HCT116 (cell line): ENCODE measurements around the gene SNCAIP. TPM values are rescaled to one million over a fixed set of nuclear protein-coding genes. Genes with fewer than 3 reads are reported as not detected.

Source experiments
- ATAC-seq: fragments of 200-7000 bp; cut with Tn5 transposase; 2 replicates; pipeline ENCODE4 v1.9.1; 2020; ENCODE audit warnings: mild to moderate bottlenecking, moderate library complexity
- BruUV-seq: library from RNA; stranded (reverse); fragments of 400-500 nt; replicated peaks from 2 replicates; lab custom pipeline; 2021; lab: Mats Ljungman, UMichigan
- CTCF ChIA-PET: fragments of 300-600 bp; sonication (Branson Sonifier 250); formaldehyde crosslinking; loops from one replicate; lab custom pipeline; 2021; ENCODE audit warnings: antibody characterized with exemption; lab: Charles Lee
- POLR2A ChIA-PET: fragments of 300-600, 350-600 bp; sonication (Branson Sonifier 250); formaldehyde crosslinking; loops from one replicate; lab custom pipeline; 2021; ENCODE audit warnings: antibody characterized with exemption; lab: Charles Lee
- RAD21 ChIA-PET, 2 experiments: fragments of 300-600 bp; sonication (Branson Sonifier 250); formaldehyde crosslinking; loops; one replicate each; lab custom pipeline; 2023; ENCODE audit warnings: low total read pairs in 2 of 2; ENCODE audit not compliant: uncharacterized antibody in 2 of 2, unreplicated experiment in 2 of 2, low non-redundant PET in 1 of 2; lab: Charles Lee
- DNase-seq: peaks from one replicate; pipeline ENCODE4 v3.0.0-alpha.2; 2010; ENCODE audit warnings: low read depth, low spot score
- H2AFZ ChIP-seq: fragments of 200-600 bp; shearing (Covaris generic), sonication (generic); 2 replicates; pipeline ENCODE4 v1.6.1; 2017; ENCODE audit warnings: low read depth, mixed run types, mixed read lengths, antibody characterized with exemption, low read length; ENCODE audit not compliant: poor library complexity, severe bottlenecking
- H3K27ac ChIP-seq: 2 replicates; pipeline ENCODE4 v1.5.1; 2012; ENCODE audit warnings: low read depth, low read length
- H3K27me3 ChIP-seq: fragments of 200-600 bp; sonication (generic); 2 replicates; pipeline ENCODE4 v1.6.1; 2016; ENCODE audit warnings: mixed run types, low read length, mixed read lengths; ENCODE audit not compliant: insufficient read depth
- H3K36me3 ChIP-seq, 2 experiments: fragments of 200-500 bp in 1 of 2; fragments of 200-600 bp in 1 of 2; sonication (Bioruptor generic) in 1 of 2; sonication (generic) in 1 of 2; 2 replicates each; pipeline versions ENCODE4 v1.5.1 to v1.6.1; 2014 to 2016; ENCODE audit warnings: low read length in 2 of 2, inconsistent platforms in 1 of 2, mixed read lengths in 1 of 2, mixed run types in 1 of 2; ENCODE audit not compliant: insufficient read depth in 2 of 2, control insufficient read depth in 1 of 2
- H3K4me1 ChIP-seq, 2 experiments: fragments of 200-600 bp in 1 of 2; sonication (generic) in 1 of 2; 2 replicates each; pipeline versions ENCODE4 v1.5.1 to v1.6.1; 2012 to 2017; ENCODE audit warnings: low read length in 2 of 2, inconsistent platforms in 1 of 2, mild to moderate bottlenecking in 1 of 2, mixed read lengths in 1 of 2, mixed run types in 1 of 2, moderate library complexity in 1 of 2; ENCODE audit not compliant: insufficient read depth in 2 of 2, control insufficient read depth in 1 of 2
- H3K4me2 ChIP-seq: fragments of 200-600 bp; sonication (generic); 2 replicates; pipeline ENCODE4 v1.6.1; 2017; ENCODE audit warnings: mixed run types, low read length, mixed read lengths
- H3K4me3 ChIP-seq, 2 experiments: fragments of 200-600 bp in 1 of 2; sonication (generic) in 1 of 2; replicated peaks in 1 of 2; 2 replicates each; pipeline ENCODE4 v1.5.1; 2011 to 2016; ENCODE audit warnings: low read length in 2 of 2, control low read depth in 1 of 2, low read depth in 1 of 2, mild to moderate bottlenecking in 1 of 2, mixed read lengths in 1 of 2, mixed run types in 1 of 2
- H3K79me2 ChIP-seq: fragments of 200-600 bp; sonication (generic); 2 replicates; pipeline ENCODE4 v1.6.1; 2017; ENCODE audit warnings: mild to moderate bottlenecking, mixed run types, low read length, moderate library complexity, mixed read lengths; ENCODE audit not compliant: insufficient read depth
- H3K9ac ChIP-seq: fragments of 200-600 bp; sonication (generic); 2 replicates; pipeline ENCODE4 v1.6.1; 2016; ENCODE audit warnings: low read length, mixed read lengths
- H3K9me2 ChIP-seq: fragments of 200-600 bp; sonication (generic), shearing (Covaris generic); 2 replicates; pipeline ENCODE4 v1.6.1; 2017; ENCODE audit warnings: mixed run types, mild to moderate bottlenecking, moderate library complexity; ENCODE audit not compliant: insufficient read depth
- H3K9me3 ChIP-seq, 2 experiments: fragments of 200-500 bp in 1 of 2; fragments of 200-600 bp in 1 of 2; sonication (Bioruptor generic) in 1 of 2; sonication (generic) in 1 of 2; 2 replicates each; pipeline ENCODE4 v1.6.1; 2014 to 2017; ENCODE audit warnings: low read length in 2 of 2, mixed read lengths in 2 of 2, inconsistent platforms in 1 of 2, low read depth in 1 of 2, mild to moderate bottlenecking in 1 of 2, mixed run types in 1 of 2, moderate library complexity in 1 of 2; ENCODE audit not compliant: control insufficient read depth in 1 of 2, insufficient read depth in 1 of 2
- H4K20me1 ChIP-seq: fragments of 200-600 bp; sonication (generic), shearing (Covaris generic); 2 replicates; pipeline ENCODE4 v1.6.1; 2017; ENCODE audit warnings: mixed run types, mild to moderate bottlenecking, moderate library complexity; ENCODE audit not compliant: insufficient read depth
- CBX3 ChIP-seq: IDR thresholded peaks from 2 replicates; pipeline ENCODE4 v1.6.1; 2012; ENCODE audit warnings: low read depth
- CEBPB ChIP-seq: IDR thresholded peaks from 2 replicates; pipeline ENCODE4 v1.6.1; 2012; ENCODE audit warnings: low read depth
- EGR1 ChIP-seq: IDR thresholded peaks from 2 replicates; pipeline ENCODE4 v1.6.1; 2012; ENCODE audit warnings: low read depth
- ELF1 ChIP-seq: IDR thresholded peaks from 2 replicates; pipeline ENCODE4 v1.6.1; 2012; ENCODE audit warnings: low read depth, borderline replicate concordance
- EZH2 ChIP-seq: fragments of 200-600 bp; sonication (generic); IDR thresholded peaks from 2 replicates; pipeline ENCODE4 v1.6.1; 2017; ENCODE audit warnings: antibody characterized with exemption, mixed run types
- EZH2phosphoT487 ChIP-seq: fragments of 200-600 bp; IDR thresholded peaks from 2 replicates; pipeline ENCODE4 v1.6.1; 2018; ENCODE audit warnings: antibody characterized with exemption, borderline replicate concordance
- JUND ChIP-seq: IDR thresholded peaks from 2 replicates; pipeline ENCODE4 v1.6.1; 2012
- RAD21 ChIP-seq: IDR thresholded peaks from 2 replicates; pipeline ENCODE4 v1.6.1; 2012; ENCODE audit warnings: low read depth, mild to moderate bottlenecking
- SIN3A ChIP-seq: IDR thresholded peaks from 2 replicates; pipeline ENCODE4 v1.6.1; 2012; ENCODE audit warnings: low read depth
- SP1 ChIP-seq: IDR thresholded peaks from 2 replicates; pipeline ENCODE4 v1.6.1; 2012; ENCODE audit warnings: low read depth
- SRF ChIP-seq: IDR thresholded peaks from 2 replicates; pipeline ENCODE4 v1.6.1; 2012; ENCODE audit warnings: low read depth
- TCF7L2 ChIP-seq: IDR thresholded peaks from 2 replicates; pipeline ENCODE4 v1.7.0; 2011; ENCODE audit warnings: borderline replicate concordance, inconsistent platforms; ENCODE audit not compliant: insufficient read depth, insufficient read length; ENCODE audit errors: extremely low read depth
- YY1 ChIP-seq: IDR thresholded peaks from 2 replicates; pipeline ENCODE4 v1.6.1; 2011; ENCODE audit warnings: low read length, low read depth, moderate library complexity, mild to moderate bottlenecking; ENCODE audit not compliant: insufficient replicate concordance; ENCODE audit errors: extremely low read depth
- ZNF274 ChIP-seq: fragments of 200-500 bp; sonication (Bioruptor generic); IDR thresholded peaks from 2 replicates; pipeline ENCODE4 v1.6.1; 2014; ENCODE audit warnings: mild to moderate bottlenecking, low read depth, low read length, inconsistent platforms
- intact Hi-C: fragments of 100-400 bp; cut with micrococcal nuclease; formaldehyde crosslinking; loops from 2 replicates; pipeline ENCODE4 v1.10.0; 2022
- total RNA-seq: library from RNA; stranded (reverse); gene quantifications from one replicate; pipeline ENCODE4 v1.2.1, GENCODE V29; 2021; ENCODE audit not compliant: unreplicated experiment
- TF ChIP-seq, protein P1 (sequence below), 3 experiments: fragments of 200-600 bp in 1 of 3; sonication (generic) in 1 of 3; IDR thresholded peaks in 2 of 3; conservative IDR thresholded peaks in 1 of 3; 2 replicates each; pipeline ENCODE4 v1.5.1; 2012 to 2017; ENCODE audit warnings: low read depth in 2 of 3, low read length in 2 of 3, antibody characterized with exemption in 1 of 3, borderline replicate concordance in 1 of 3, control low read depth in 1 of 3, mild to moderate bottlenecking in 1 of 3, mixed read lengths in 1 of 3, mixed run types in 1 of 3, moderate library complexity in 1 of 3; ENCODE audit not compliant: insufficient read depth in 1 of 3
- TF ChIP-seq, protein P2 (sequence below): IDR thresholded peaks from 2 replicates; pipeline ENCODE4 v1.6.1; 2012
- TF ChIP-seq, protein P3 (sequence below): IDR thresholded peaks from 2 replicates; pipeline ENCODE4 v1.6.1; 2012
- TF ChIP-seq, protein P4 (sequence below): IDR thresholded peaks from 2 replicates; pipeline ENCODE4 v1.6.1; 2011; ENCODE audit warnings: mild to moderate bottlenecking, low read length, moderate library complexity; ENCODE audit not compliant: insufficient replicate concordance; ENCODE audit errors: extremely low read depth

SNCAIP gene
- total RNA-seq, 1 experiment from 2014 or later: not detected

DNA sequence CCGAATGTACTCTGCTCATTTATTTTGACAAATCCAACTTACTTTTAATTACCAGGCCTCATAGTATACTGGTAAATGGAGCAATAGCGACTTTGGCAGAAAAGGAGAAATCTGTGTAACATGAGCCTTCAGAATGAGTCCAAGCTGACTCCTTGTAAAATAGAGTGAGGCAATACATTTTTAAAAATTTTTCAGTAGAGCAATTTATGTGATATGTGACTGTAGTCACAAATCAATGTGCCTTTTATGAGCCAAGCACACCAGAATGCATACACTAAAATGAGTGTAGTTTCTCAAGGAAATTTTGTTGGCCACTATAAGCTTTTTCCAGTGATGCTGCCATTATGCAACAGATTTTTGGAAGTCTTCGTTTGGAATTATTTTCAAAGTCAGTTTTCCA, 73.8 kb downstream of the SNCAIP start:
- ChIA-PET POLR2A (no interaction called here), CTCF (no interaction called here)

More for the DNA sequence above, 73.8 kb downstream of the SNCAIP start:
- intact Hi-C loops: no loop called here
- no peaks in the 10 kb centered on the region for H4K20me1 ChIP-seq
- H3K9me3 ChIP-seq: no peaks in the 10 kb centered on the region
- H3K9me2 ChIP-seq: no peaks in the 10 kb centered on the region
- no peaks in the 10 kb centered on the region for H3K27me3 ChIP-seq
- no peak for DNase-seq
- BruUV-seq: no TSS peak
- H2AFZ ChIP-seq: no peak overlapping the region
- H3K4me2 ChIP-seq: no peak overlapping the region
- ATAC-seq: no peak
- no peak overlapping the region for H3K9ac ChIP-seq
- RAD21 ChIA-PET: no interaction called here
- H3K36me3 ChIP-seq: no peaks in the 10 kb centered on the region
- H3K79me2 ChIP-seq: no peaks in the 10 kb centered on the region
- no peak overlapping the region for H3K27ac ChIP-seq
- no peaks in the 10 kb centered on the region for H3K4me1 ChIP-seq
- TF ChIP-seq CEBPB: no peak
- TF ChIP-seq EZH2: no peak
- no peak for TF ChIP-seq SRF
- no peak for TF ChIP-seq RAD21
- no peak for TF ChIP-seq SIN3A
- TF ChIP-seq, protein P1, sequence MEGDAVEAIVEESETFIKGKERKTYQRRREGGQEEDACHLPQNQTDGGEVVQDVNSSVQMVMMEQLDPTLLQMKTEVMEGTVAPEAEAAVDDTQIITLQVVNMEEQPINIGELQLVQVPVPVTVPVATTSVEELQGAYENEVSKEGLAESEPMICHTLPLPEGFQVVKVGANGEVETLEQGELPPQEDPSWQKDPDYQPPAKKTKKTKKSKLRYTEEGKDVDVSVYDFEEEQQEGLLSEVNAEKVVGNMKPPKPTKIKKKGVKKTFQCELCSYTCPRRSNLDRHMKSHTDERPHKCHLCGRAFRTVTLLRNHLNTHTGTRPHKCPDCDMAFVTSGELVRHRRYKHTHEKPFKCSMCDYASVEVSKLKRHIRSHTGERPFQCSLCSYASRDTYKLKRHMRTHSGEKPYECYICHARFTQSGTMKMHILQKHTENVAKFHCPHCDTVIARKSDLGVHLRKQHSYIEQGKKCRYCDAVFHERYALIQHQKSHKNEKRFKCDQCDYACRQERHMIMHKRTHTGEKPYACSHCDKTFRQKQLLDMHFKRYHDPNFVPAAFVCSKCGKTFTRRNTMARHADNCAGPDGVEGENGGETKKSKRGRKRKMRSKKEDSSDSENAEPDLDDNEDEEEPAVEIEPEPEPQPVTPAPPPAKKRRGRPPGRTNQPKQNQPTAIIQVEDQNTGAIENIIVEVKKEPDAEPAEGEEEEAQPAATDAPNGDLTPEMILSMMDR (IDR thresholded peaks at IDR 0.05 in 2 of 3, conservative IDR thresholded peaks at IDR 0.05 in 1 of 3; ENCODE audit: borderline replicate concordance in 1 of 3, insufficient read depth in 1 of 3, low read depth in 2 of 3, low read length in 2 of 3): no peak
- no peak for TF ChIP-seq SP1
- TF ChIP-seq ZNF274: no peak
- no peak for TF ChIP-seq TCF7L2
- TF ChIP-seq ELF1: no peak
- no peak for TF ChIP-seq YY1
- no peak for TF ChIP-seq CBX3
- TF ChIP-seq, protein P2, sequence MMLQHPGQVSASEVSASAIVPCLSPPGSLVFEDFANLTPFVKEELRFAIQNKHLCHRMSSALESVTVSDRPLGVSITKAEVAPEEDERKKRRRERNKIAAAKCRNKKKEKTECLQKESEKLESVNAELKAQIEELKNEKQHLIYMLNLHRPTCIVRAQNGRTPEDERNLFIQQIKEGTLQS: no peak
- TF ChIP-seq, protein P3, sequence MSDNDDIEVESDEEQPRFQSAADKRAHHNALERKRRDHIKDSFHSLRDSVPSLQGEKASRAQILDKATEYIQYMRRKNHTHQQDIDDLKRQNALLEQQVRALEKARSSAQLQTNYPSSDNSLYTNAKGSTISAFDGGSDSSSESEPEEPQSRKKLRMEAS: no peak
- TF ChIP-seq, protein P4, sequence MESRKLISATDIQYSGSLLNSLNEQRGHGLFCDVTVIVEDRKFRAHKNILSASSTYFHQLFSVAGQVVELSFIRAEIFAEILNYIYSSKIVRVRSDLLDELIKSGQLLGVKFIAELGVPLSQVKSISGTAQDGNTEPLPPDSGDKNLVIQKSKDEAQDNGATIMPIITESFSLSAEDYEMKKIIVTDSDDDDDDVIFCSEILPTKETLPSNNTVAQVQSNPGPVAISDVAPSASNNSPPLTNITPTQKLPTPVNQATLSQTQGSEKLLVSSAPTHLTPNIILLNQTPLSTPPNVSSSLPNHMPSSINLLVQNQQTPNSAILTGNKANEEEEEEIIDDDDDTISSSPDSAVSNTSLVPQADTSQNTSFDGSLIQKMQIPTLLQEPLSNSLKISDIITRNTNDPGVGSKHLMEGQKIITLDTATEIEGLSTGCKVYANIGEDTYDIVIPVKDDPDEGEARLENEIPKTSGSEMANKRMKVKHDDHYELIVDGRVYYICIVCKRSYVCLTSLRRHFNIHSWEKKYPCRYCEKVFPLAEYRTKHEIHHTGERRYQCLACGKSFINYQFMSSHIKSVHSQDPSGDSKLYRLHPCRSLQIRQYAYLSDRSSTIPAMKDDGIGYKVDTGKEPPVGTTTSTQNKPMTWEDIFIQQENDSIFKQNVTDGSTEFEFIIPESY: no peak
- no peak for TF ChIP-seq JUND
- no peak for TF ChIP-seq EZH2phosphoT487
- no peak for TF ChIP-seq EGR1
- H3K4me3 ChIP-seq: no peak overlapping the region
